ENCODE measurements around the gene GAB2.

DNA sequence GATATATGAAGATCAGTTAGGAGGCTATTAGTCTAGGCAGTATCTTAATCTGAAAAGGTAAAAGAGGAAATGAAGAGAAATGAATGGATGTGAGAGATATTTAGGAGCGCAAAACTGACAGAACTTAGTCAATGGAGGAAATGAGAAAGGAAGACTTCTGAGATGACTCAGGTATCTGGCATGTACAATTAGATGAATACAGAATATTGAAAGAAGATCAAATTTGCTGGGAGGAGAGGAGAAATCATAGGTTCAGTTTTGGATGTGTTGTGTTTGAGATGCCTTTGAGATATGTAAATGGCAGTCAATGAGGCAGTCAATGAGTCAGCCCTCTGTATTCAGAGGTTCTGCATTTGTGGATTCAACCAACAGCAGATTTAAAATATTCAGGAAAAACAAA is 42.9 kb upstream of the GAB2 start:
- TF ChIP-seq FOXS1 (CRISPR knock-in tag; IDR thresholded peaks at IDR 0.05) (no peak), RARB (CRISPR knock-in tag; IDR thresholded peaks at IDR 0.05) (no peak), MAFK (IDR thresholded peaks at IDR 0.05; ENCODE audit: partially characterized antibody) (no peak), HDAC2 (IDR thresholded peaks at IDR 0.05) (no peak), REST (IDR thresholded peaks at IDR 0.05) (no peak), MYC (IDR thresholded peaks at IDR 0.05; ENCODE audit: borderline replicate concordance, low read length) (no peak), MAZ (IDR thresholded peaks at IDR 0.05; ENCODE audit: borderline replicate concordance, low read depth, low read length) (no peak), POLR2A (IDR thresholded peaks at IDR 0.05; ENCODE audit: low read length) (no peak), RCOR1 (IDR thresholded peaks at IDR 0.05; ENCODE audit: low read depth, low read length) (no peak)
- TF ChIP-seq, protein P1, sequence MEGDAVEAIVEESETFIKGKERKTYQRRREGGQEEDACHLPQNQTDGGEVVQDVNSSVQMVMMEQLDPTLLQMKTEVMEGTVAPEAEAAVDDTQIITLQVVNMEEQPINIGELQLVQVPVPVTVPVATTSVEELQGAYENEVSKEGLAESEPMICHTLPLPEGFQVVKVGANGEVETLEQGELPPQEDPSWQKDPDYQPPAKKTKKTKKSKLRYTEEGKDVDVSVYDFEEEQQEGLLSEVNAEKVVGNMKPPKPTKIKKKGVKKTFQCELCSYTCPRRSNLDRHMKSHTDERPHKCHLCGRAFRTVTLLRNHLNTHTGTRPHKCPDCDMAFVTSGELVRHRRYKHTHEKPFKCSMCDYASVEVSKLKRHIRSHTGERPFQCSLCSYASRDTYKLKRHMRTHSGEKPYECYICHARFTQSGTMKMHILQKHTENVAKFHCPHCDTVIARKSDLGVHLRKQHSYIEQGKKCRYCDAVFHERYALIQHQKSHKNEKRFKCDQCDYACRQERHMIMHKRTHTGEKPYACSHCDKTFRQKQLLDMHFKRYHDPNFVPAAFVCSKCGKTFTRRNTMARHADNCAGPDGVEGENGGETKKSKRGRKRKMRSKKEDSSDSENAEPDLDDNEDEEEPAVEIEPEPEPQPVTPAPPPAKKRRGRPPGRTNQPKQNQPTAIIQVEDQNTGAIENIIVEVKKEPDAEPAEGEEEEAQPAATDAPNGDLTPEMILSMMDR (IDR thresholded peaks at IDR 0.05), result no peak
- TF ChIP-seq, protein P2, sequence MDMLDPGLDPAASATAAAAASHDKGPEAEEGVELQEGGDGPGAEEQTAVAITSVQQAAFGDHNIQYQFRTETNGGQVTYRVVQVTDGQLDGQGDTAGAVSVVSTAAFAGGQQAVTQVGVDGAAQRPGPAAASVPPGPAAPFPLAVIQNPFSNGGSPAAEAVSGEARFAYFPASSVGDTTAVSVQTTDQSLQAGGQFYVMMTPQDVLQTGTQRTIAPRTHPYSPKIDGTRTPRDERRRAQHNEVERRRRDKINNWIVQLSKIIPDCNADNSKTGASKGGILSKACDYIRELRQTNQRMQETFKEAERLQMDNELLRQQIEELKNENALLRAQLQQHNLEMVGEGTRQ (IDR thresholded peaks at IDR 0.05), result no peak
